ENCODE data around the gene ZNF595. TPM values are rescaled to one million over a fixed set of nuclear protein-coding genes. Genes with fewer than 3 reads are reported as not detected.
"Not testable (repeated sequence)": the region's sequence is repeated elsewhere in the genome, so short reads cannot be mapped to it uniquely, and the experiment has no call there.

Gene ZNF595
- total RNA-seq, 1 experiment from 2014 or later: 38.3 TPM

DNA sequence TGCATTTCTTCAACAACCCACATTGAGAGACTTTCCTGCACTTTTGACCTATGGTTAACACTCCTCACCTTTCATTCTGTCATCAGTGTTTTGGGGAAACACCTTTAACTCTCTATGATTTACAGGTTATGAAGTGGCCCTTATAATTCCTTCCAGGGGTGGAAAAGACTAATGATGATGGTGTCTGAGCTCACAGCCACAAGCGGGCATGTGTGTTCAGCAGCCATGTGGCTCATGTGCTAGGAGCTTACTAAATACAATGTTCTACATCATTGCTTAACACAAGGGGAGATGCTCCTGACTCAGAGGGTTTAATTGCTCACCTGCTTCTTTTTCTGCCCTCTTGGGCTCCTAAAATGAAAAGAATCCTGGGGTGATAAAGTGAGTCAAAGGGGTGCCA lies 28.8 kb upstream of the ZNF595 start:
- H3K9me3 Mint-ChIP-seq (ENCODE audit: unreplicated experiment); intact Hi-C loops (cut with micrococcal nuclease); POLR2A ChIA-PET; BruUV-seq (replicated peaks); H3K27ac Mint-ChIP-seq (ENCODE audit: low read depth, unreplicated experiment); H3K4me3 Mint-ChIP-seq (ENCODE audit: unreplicated experiment); H3K27me3 Mint-ChIP-seq (ENCODE audit: insufficient read depth, unreplicated experiment); CTCF ChIA-PET; H3K4me1 Mint-ChIP-seq (ENCODE audit: insufficient read depth, unreplicated experiment); DNase-seq (ENCODE audit: unreplicated experiment); H3K36me3 Mint-ChIP-seq (ENCODE audit: insufficient read depth, unreplicated experiment): not testable (repeated sequence)

DNA sequence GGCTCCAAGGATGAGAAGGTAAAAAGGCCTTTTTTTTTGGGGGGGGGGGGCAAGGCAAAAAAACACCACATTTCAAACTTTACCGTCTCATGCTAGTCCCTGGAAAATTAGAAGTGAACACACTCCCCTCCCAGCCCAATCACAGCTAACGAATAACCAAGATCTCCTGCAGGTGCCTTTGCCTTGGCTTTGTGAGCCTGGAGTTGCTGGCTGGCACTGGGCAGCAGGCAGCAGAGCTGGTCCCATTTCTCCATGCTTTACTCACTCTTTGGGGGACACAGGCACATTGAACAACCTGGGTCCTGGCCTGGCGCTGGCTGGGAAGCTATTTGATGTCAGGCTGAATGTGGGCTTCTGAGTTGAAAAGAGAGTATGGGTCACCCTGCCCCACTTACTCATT lies 25.6 kb upstream of the ZNF595 start:
- H3K27me3 Mint-ChIP-seq (ENCODE audit: insufficient read depth, unreplicated experiment); H3K4me1 Mint-ChIP-seq (ENCODE audit: insufficient read depth, unreplicated experiment); H3K9me3 Mint-ChIP-seq (ENCODE audit: unreplicated experiment); intact Hi-C loops (cut with micrococcal nuclease); H3K4me3 Mint-ChIP-seq (ENCODE audit: unreplicated experiment); H3K27ac Mint-ChIP-seq (ENCODE audit: low read depth, unreplicated experiment); BruUV-seq (replicated peaks); DNase-seq (ENCODE audit: unreplicated experiment); H3K36me3 Mint-ChIP-seq (ENCODE audit: insufficient read depth, unreplicated experiment): not testable (repeated sequence)
- POLR2A ChIA-PET: interaction anchor here (1.2 kb wide), 1 partner anchor 97 kb away, joined by 4 read pairs; the partner anchor contains the start of gene ZNF718
- CTCF ChIA-PET: interaction anchor here (0.6 to 2.6 kb wide), 3 partner anchors 15 to 272 kb away, joined by 3 to 14 read pairs (median 10); no protein-coding TSS in a partner anchor

GRCh38 chr4:28767-29542 lies 24.2 kb upstream of the ZNF595 start:
- ChIA-PET POLR2A (interaction anchor here (0.6 to 1.2 kb wide), 4 partner anchors 16 to 746 kb away, joined by 3 to 4 read pairs (median 3); partner anchors contain the start of gene ZNF718), CTCF (interaction anchor here (0.6 to 2.6 kb wide), 8 partner anchors 14 to 113 kb away, joined by 3 to 14 read pairs (median 3); partner anchors contain the start of gene ZNF595)
- H3K36me3 Mint-ChIP-seq (ENCODE audit: insufficient read depth, unreplicated experiment); H3K9me3 Mint-ChIP-seq (ENCODE audit: unreplicated experiment); H3K27me3 Mint-ChIP-seq (ENCODE audit: insufficient read depth, unreplicated experiment); intact Hi-C loops (cut with micrococcal nuclease); BruUV-seq (replicated peaks); H3K4me3 Mint-ChIP-seq (ENCODE audit: unreplicated experiment); DNase-seq (ENCODE audit: unreplicated experiment); H3K4me1 Mint-ChIP-seq (ENCODE audit: insufficient read depth, unreplicated experiment); H3K27ac Mint-ChIP-seq (ENCODE audit: low read depth, unreplicated experiment): not testable (repeated sequence)
- TF ChIP-seq CTCF (IDR thresholded peaks at IDR 0.05; ENCODE audit: unreplicated experiment): peak; percentile 8

DNA sequence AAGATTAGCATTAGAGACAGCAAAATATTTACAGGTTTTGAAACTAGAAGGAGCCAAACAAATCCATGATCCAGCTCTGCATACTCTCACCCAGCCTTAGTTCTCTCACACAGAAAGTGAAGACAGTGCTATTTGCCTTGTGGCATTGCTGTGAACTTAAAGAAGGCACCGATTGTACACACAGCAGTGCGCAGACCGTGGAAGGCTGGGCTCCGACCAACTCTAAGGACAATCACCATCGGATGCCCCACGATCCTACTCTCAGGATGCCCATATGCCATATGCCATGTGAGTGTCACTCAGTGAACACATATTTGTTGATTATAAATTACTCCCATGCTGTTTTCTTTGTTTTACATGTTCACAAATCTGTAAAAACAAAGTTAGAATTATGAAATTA lies 19.8 kb upstream of the ZNF595 start:
- intact Hi-C loops (cut with micrococcal nuclease); POLR2A ChIA-PET; CTCF ChIA-PET; H3K4me3 Mint-ChIP-seq (ENCODE audit: unreplicated experiment); DNase-seq (ENCODE audit: unreplicated experiment); H3K36me3 Mint-ChIP-seq (ENCODE audit: insufficient read depth, unreplicated experiment); H3K27ac Mint-ChIP-seq (ENCODE audit: low read depth, unreplicated experiment); H3K4me1 Mint-ChIP-seq (ENCODE audit: insufficient read depth, unreplicated experiment); H3K27me3 Mint-ChIP-seq (ENCODE audit: insufficient read depth, unreplicated experiment); BruUV-seq (replicated peaks); H3K9me3 Mint-ChIP-seq (ENCODE audit: unreplicated experiment): not testable (repeated sequence)

DNA sequence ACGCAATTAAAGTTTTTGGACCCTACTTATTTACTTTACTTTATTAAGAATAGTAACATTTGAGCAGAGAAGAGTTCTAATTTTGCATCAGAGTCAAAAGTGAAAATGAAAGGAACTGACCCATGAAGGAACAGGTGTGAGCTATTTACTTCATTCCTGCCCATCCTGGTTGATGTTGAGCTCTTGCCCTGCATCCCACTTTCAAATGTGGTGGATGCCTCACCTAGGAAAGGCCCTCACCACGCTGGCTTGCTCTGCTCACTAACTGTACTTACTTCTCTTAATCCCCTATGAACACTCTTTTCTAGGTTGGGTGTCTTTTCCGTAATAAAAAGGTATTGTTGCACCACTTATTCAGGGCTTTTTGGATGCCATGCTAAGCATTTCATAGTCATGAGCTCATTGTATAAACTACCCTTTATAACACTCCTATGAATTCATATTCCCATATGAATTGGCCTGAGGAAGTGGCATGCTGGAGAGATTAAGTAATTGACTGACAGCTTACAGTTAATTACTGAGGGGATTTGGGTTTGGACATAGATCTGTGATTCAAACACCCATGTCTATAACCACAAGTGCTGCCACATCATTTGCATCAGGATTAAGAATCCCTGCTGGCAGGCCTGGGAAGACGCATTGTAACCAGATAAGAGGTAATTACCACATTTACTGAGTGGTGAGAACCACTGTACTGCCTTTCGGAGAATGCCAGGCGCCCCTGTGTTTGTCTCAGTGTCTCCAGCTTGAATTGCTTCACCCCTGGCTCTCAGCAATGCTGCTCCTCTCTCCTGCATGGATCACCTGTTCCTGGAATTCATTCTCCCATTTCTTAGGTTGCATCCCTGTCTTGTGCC lies 16.3 kb upstream of the ZNF595 start:
- CTCF ChIA-PET: interaction anchor here (0.6 to 2.2 kb wide), 6 partner anchors 9 to 773 kb away, joined by 3 to 7 read pairs (median 4); no protein-coding TSS in a partner anchor
- H3K36me3 Mint-ChIP-seq (ENCODE audit: insufficient read depth, unreplicated experiment); intact Hi-C loops (cut with micrococcal nuclease); H3K9me3 Mint-ChIP-seq (ENCODE audit: unreplicated experiment); H3K4me1 Mint-ChIP-seq (ENCODE audit: insufficient read depth, unreplicated experiment); H3K27ac Mint-ChIP-seq (ENCODE audit: low read depth, unreplicated experiment); DNase-seq (ENCODE audit: unreplicated experiment); H3K4me3 Mint-ChIP-seq (ENCODE audit: unreplicated experiment); H3K27me3 Mint-ChIP-seq (ENCODE audit: insufficient read depth, unreplicated experiment); POLR2A ChIA-PET; BruUV-seq (replicated peaks): not testable (repeated sequence)

DNA sequence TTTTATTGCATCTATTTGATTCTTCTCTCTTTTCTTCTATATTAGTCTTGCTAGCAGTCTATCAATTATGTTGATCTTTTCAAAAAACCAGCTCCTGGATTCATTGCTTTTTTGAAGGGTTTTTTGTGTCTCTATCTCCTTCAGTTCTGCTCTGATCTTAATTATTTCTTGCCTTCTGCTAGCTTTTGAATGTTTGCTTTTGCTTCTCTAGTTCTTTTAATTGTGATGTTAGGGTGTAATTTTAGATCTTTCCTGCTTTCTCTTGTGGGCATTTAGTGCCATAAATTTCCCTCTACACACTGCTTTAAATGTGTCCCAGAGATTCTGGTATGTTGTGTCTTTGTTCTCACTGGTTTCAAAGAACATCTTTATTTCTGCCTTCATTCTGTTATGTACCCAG lies 14.9 kb upstream of the ZNF595 start:
- H3K27me3 Mint-ChIP-seq (ENCODE audit: insufficient read depth, unreplicated experiment); H3K27ac Mint-ChIP-seq (ENCODE audit: low read depth, unreplicated experiment); POLR2A ChIA-PET; H3K9me3 Mint-ChIP-seq (ENCODE audit: unreplicated experiment); BruUV-seq (replicated peaks); H3K4me1 Mint-ChIP-seq (ENCODE audit: insufficient read depth, unreplicated experiment); DNase-seq (ENCODE audit: unreplicated experiment); intact Hi-C loops (cut with micrococcal nuclease); H3K4me3 Mint-ChIP-seq (ENCODE audit: unreplicated experiment); H3K36me3 Mint-ChIP-seq (ENCODE audit: insufficient read depth, unreplicated experiment): not testable (repeated sequence)
- CTCF ChIA-PET: interaction anchor here (1.3 to 1.4 kb wide), 2 partner anchors 11 to 13 kb away, joined by 3 to 5 read pairs; no protein-coding TSS in a partner anchor

GRCh38 chr4:43375-43774 lies 9.7 kb upstream of the ZNF595 start:
- H3K27ac Mint-ChIP-seq (ENCODE audit: low read depth, unreplicated experiment); H3K36me3 Mint-ChIP-seq (ENCODE audit: insufficient read depth, unreplicated experiment); H3K4me3 Mint-ChIP-seq (ENCODE audit: unreplicated experiment); H3K27me3 Mint-ChIP-seq (ENCODE audit: insufficient read depth, unreplicated experiment); H3K9me3 Mint-ChIP-seq (ENCODE audit: unreplicated experiment); BruUV-seq (replicated peaks); H3K4me1 Mint-ChIP-seq (ENCODE audit: insufficient read depth, unreplicated experiment); intact Hi-C loops (cut with micrococcal nuclease); DNase-seq (ENCODE audit: unreplicated experiment): not testable (repeated sequence)
- CTCF ChIA-PET: interaction anchor here (0.7 to 2.6 kb wide), 6 partner anchors 8 to 33 kb away, joined by 3 to 14 read pairs (median 4); no protein-coding TSS in a partner anchor
- POLR2A ChIA-PET: interaction anchor here (0.8 to 1.2 kb wide), 3 partner anchors 8 to 15 kb away, joined by 3 to 6 read pairs (median 5); partner anchors contain the start of gene ZNF595

GRCh38 chr4:51253-51652 lies 1.9 kb upstream of the ZNF595 start:
- H3K27ac Mint-ChIP-seq (ENCODE audit: low read depth, unreplicated experiment); intact Hi-C loops (cut with micrococcal nuclease); H3K36me3 Mint-ChIP-seq (ENCODE audit: insufficient read depth, unreplicated experiment); DNase-seq (ENCODE audit: unreplicated experiment); BruUV-seq (replicated peaks); H3K4me1 Mint-ChIP-seq (ENCODE audit: insufficient read depth, unreplicated experiment); H3K4me3 Mint-ChIP-seq (ENCODE audit: unreplicated experiment); H3K9me3 Mint-ChIP-seq (ENCODE audit: unreplicated experiment); H3K27me3 Mint-ChIP-seq (ENCODE audit: insufficient read depth, unreplicated experiment): not testable (repeated sequence)
- CTCF ChIA-PET: interaction anchor here (1.1 to 1.6 kb wide), 2 partner anchors 8 to 13 kb away, joined by 3 read pairs; no protein-coding TSS in a partner anchor
- POLR2A ChIA-PET: interaction anchor here (0.7 to 1.7 kb wide), 3 partner anchors 8 to 73 kb away, joined by 3 to 5 read pairs (median 4); partner anchors contain the start of gene ZNF718

Data from MCF 10A (cell line).